Body of pancreas (tissue), 4 donors: Measurements from ENCODE around the gene ATP10D. TPM values are rescaled to one million over a fixed set of nuclear protein-coding genes. Genes with fewer than 3 reads are reported as not detected.

ENCODE experiments used
- ATAC-seq: fragments of 150-250 bp; one replicate; pipeline ENCODE4 v1.9.1; 2016
- DNase-seq, 4 donors: peaks; one replicate each; pipeline ENCODE4 v3.0.0-alpha.2; 2019
- H3K27ac ChIP-seq, 4 donors: fragments of 200-600 bp; sonication (generic); 1 replicate in 3 of 4; 2 replicates in 1 of 4; pipeline versions ENCODE4 v1.5.1 to v1.6.1; 2016 to 2019; ENCODE audit warnings: mild to moderate bottlenecking in 1 of 4, mixed read lengths in 1 of 4, moderate library complexity in 1 of 4
- H3K27me3 ChIP-seq, 2 donors: fragments of 200-600 bp; sonication (generic); one replicate each; pipeline ENCODE4 v1.6.0; 2016; ENCODE audit warnings: mild to moderate bottlenecking in 1 of 2
- H3K36me3 ChIP-seq, 2 donors: fragments of 200-600 bp; sonication (generic); replicated peaks in 1 of 2; 2 replicates each; pipeline ENCODE4 v1.5.1; 2016; ENCODE audit warnings: low read depth in 2 of 2; ENCODE audit not compliant: insufficient read depth in 1 of 2
- H3K4me1 ChIP-seq: fragments of 200-600 bp; sonication (generic); one replicate; pipeline ENCODE4 v1.6.0; 2016
- H3K4me3 ChIP-seq, 2 donors: fragments of 200-600 bp; sonication (generic); 1 replicate in 1 of 2; 2 replicates in 1 of 2; pipeline ENCODE4 v1.5.1; 2016 to 2019
- H3K9me3 ChIP-seq, 3 donors: fragments of 200-600 bp; sonication (generic); 1 replicate in 2 of 3; 2 replicates in 1 of 3; pipeline ENCODE4 v1.5.1; 2016
- POLR2A ChIP-seq, 3 donors: fragments of 450-650 bp; IDR thresholded peaks; one replicate each; pipeline ENCODE4 v1.6.1; 2016; ENCODE audit warnings: antibody characterized with exemption in 3 of 3, mild to moderate bottlenecking in 2 of 3
- WGBS, 2 donors: methylation state at CpG; one replicate each; pipeline ENCODE4 v1.1.5; 2017; 5-methylcytosine and 5-hydroxymethylcytosine counted together
- intact Hi-C: fragments of 100-400 bp; cut with DNase I; formaldehyde crosslinking; loops from one replicate; pipeline ENCODE4 v1.15.1; 2023
- total RNA-seq, 2 donors: library from RNA; depleted of rRNA; stranded (reverse); fragments of >200 nt; gene quantifications; one replicate each; pipeline ENCODE4 v1.1.0, GENCODE V29; 2016
- TF ChIP-seq, protein P1 (sequence below), 7 experiments: fragments of 450-650 bp in 4 of 7; fragments of 200-600 bp in 3 of 7; sonication (generic) in 3 of 7; IDR thresholded peaks; one replicate each; pipeline ENCODE4 v1.5.1; 2016 to 2019; ENCODE audit warnings: antibody characterized with exemption in 7 of 7

ATP10D gene
- total RNA-seq, 2 donors from 2014 or later, result 12.5 to 24.4 TPM

DNA sequence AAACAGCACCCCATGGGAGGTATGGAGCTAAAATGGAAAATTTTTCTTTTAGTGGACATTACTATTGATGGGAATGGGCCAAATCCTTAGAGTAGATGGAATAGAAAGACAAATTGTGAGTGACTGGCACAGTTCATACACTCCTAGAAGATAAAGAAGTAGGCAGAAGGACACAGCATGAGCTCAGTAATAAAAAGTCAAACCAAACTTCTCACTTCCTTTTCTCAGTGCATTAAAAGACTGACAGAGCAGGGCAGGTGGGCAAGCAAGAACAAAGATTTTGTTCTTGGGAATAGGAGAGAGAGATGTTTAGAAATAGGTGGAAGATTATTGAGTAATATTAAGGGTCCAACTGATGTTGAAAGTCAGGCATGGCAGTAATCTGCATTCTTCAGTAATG, 132.5 kb downstream of the ATP10D start:
- no peaks in the 10 kb centered on the region for H3K27me3 ChIP-seq
- TF ChIP-seq POLR2A (IDR thresholded peaks at IDR 0.05), result no peak
- TF ChIP-seq, protein P1, sequence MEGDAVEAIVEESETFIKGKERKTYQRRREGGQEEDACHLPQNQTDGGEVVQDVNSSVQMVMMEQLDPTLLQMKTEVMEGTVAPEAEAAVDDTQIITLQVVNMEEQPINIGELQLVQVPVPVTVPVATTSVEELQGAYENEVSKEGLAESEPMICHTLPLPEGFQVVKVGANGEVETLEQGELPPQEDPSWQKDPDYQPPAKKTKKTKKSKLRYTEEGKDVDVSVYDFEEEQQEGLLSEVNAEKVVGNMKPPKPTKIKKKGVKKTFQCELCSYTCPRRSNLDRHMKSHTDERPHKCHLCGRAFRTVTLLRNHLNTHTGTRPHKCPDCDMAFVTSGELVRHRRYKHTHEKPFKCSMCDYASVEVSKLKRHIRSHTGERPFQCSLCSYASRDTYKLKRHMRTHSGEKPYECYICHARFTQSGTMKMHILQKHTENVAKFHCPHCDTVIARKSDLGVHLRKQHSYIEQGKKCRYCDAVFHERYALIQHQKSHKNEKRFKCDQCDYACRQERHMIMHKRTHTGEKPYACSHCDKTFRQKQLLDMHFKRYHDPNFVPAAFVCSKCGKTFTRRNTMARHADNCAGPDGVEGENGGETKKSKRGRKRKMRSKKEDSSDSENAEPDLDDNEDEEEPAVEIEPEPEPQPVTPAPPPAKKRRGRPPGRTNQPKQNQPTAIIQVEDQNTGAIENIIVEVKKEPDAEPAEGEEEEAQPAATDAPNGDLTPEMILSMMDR (IDR thresholded peaks at IDR 0.05), result no peak
- H3K36me3 ChIP-seq, result no peaks in the 10 kb centered on the region
- DNase-seq (no peak), ATAC-seq (no peak)
- no peaks in the 10 kb centered on the region for H3K9me3 ChIP-seq
- no peaks in the 10 kb centered on the region for H3K4me1 ChIP-seq
- intact Hi-C loops, result no loop called here
- no peak overlapping the region for H3K27ac ChIP-seq
- H3K4me3 ChIP-seq, result no peak overlapping the region

DNA sequence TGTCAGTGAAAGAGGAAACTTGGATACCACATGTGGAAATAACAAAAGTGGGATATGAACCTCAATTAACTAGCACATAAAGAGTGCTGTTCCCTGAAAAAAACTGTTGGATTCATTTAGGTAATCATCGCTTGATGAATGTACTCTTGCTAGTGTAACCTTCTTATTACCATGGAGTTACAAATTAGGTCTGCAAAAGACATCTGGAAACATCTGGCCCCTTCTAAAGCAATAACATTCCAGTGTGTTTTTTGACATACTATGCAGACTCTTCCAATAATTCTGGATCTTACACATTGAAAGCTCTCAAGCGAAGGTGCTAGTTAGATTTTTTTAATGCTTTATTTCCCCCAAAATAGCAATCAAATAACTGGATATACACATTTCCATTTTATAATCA, 134.6 kb downstream of the ATP10D start:
- H3K4me3 ChIP-seq, result no peak overlapping the region
- no peaks in the 10 kb centered on the region for H3K36me3 ChIP-seq
- TF ChIP-seq POLR2A (IDR thresholded peaks at IDR 0.05), result no peak
- TF ChIP-seq, protein P1 (IDR thresholded peaks at IDR 0.05), result no peak
- intact Hi-C loops, result no loop called here
- H3K4me1 ChIP-seq, result no peaks in the 10 kb centered on the region
- no peaks in the 10 kb centered on the region for H3K27me3 ChIP-seq
- H3K27ac ChIP-seq, result no peak overlapping the region
- no peak for ATAC-seq
- DNase-seq, result no peak
- 88% methylated on average over 2 of the region's 2 CpGs for WGBS, 2 donors
- H3K9me3 ChIP-seq, result no peaks in the 10 kb centered on the region

DNA sequence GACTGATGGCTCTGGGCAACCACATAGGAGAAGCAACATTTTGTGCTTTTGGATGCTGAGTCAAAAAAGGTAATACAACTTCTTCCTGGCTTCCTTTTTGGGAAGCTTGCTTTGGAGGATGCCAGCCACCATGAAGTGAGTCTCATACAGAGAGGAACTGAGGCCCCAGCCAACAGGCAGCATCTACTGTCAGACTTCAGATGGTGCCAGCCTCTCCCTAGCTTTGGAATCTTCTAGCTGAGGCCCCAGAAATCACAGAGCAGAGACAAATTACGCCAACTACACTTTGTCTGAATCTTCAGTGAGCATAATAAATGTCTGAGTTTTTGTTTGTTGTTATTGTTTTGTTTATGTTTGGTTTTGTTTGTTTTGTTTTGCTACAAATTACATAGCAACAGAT, 136.1 kb downstream of the ATP10D start:
- TF ChIP-seq POLR2A (IDR thresholded peaks at IDR 0.05), result no peak
- TF ChIP-seq, protein P1 (IDR thresholded peaks at IDR 0.05), result no peak
- no peak overlapping the region for H3K4me3 ChIP-seq
- ATAC-seq (no peak), DNase-seq (no peak)
- no peaks in the 10 kb centered on the region for H3K36me3 ChIP-seq
- no peaks in the 10 kb centered on the region for H3K9me3 ChIP-seq
- H3K4me1 ChIP-seq, result no peaks in the 10 kb centered on the region
- intact Hi-C loops, result no loop called here
- no peak overlapping the region for H3K27ac ChIP-seq
- WGBS, 2 donors, result 83 to 86% methylated on average over 1 of the region's 1 CpG
- H3K27me3 ChIP-seq, result no peaks in the 10 kb centered on the region

DNA sequence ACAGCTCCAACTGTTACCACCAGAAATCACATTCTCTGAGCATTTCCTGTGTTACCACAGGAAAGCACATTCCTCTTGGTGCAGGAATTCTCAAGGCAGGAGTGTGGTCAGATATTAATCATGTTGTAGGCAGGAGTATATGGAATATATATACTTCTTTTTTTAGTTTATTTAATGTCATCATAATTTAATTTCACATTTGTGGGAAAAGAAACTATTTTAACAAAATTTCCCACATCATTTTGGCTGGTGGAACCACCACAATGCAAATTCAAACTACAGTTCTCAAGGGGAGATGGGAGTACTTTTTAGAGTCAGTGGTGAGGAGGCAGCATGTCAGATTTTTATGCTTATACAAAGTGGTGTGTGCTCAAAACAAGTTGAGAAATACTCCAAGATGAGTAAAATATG, 139.0 kb downstream of the ATP10D start:
- no peak for DNase-seq
- no peaks in the 10 kb centered on the region for H3K4me1 ChIP-seq

DNA sequence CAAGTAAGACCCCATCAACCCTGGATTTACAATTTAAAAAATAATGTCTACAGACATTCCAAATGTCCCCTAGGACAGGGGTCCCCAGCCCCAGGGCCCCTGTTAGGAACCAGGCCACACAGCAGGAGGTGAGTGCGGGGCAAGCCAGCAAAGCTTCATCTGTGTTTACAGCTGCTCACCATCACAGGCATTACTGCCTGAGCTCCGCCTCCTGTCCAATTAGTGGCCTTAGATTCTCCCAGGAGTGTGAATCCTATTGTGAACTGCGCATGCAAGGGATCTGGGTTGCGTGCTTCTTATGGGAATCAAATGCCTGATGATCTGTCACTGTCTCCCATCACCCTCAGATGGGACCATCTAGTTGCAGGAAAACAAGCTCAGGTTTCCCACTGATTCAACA, 146.1 kb downstream of the ATP10D start:
- Histone ChIP-seq H3K4me1 (no peaks in the 10 kb centered on the region), H3K27me3 (no peaks in the 10 kb centered on the region), H3K4me3 (no peak overlapping the region), H3K9me3 (no peaks in the 10 kb centered on the region), H3K36me3 (no peaks in the 10 kb centered on the region), H3K27ac (no peak overlapping the region)
- TF ChIP-seq POLR2A (IDR thresholded peaks at IDR 0.05), result no peak
- TF ChIP-seq, protein P1 (IDR thresholded peaks at IDR 0.05), result no peak
- ATAC-seq (no peak), DNase-seq (no peak)
- WGBS, 2 donors, result 92 to 97% methylated on average over 4 of the region's 4 CpGs
- intact Hi-C loops, result no loop called here

More for the DNA sequence above, 139.0 kb downstream of the ATP10D start:
- Histone ChIP-seq H3K27me3 (no peaks in the 10 kb centered on the region), H3K36me3 (no peaks in the 10 kb centered on the region), H3K27ac (no peak overlapping the region), H3K9me3 (no peaks in the 10 kb centered on the region), H3K4me3 (no peak overlapping the region)
- no peak for ATAC-seq
- TF ChIP-seq, protein P1 (IDR thresholded peaks at IDR 0.05), result no peak
- no peak for TF ChIP-seq POLR2A (IDR thresholded peaks at IDR 0.05)
- intact Hi-C loops, result no loop called here
